K562 (cell line): ENCODE data around the gene TARS2. TPM values are rescaled to one million over a fixed set of nuclear protein-coding genes. Genes with fewer than 3 reads are reported as not detected.

ENCODE experiments used
- AFF4 ChIP-seq: sonication (generic); formaldehyde crosslinking; IDR thresholded peaks from 2 replicates; pipeline ENCODE4 v1.8.0; 2023; ENCODE audit warnings: mild to moderate bottlenecking, missing genetic modification reagents
- CAMTA2 ChIP-seq: fragments of 250-450 bp; sonication (Bioruptor Pico); conservative IDR thresholded peaks from 2 replicates; pipeline ENCODE4 v1.5.1; 2022
- DEAF1 ChIP-seq: fragments of 450-650 bp; formaldehyde crosslinking; IDR thresholded peaks from 2 replicates; pipeline ENCODE4 v1.4.0; 2020; ENCODE audit warnings: mild to moderate bottlenecking, moderate library complexity
- ETV1 ChIP-seq: fragments of 450-650 bp; conservative IDR thresholded peaks from 2 replicates; pipeline ENCODE4 v1.6.1; 2016; ENCODE audit warnings: missing genetic modification characterization, control low read depth, low read depth, missing compliant biosample characterization
- HMGN3 ChIP-seq: IDR thresholded peaks from 2 replicates; pipeline ENCODE4 v1.6.1; 2011; ENCODE audit warnings: borderline replicate concordance, low read depth, mild to moderate bottlenecking, mixed read lengths, low read length; ENCODE audit not compliant: insufficient read length; ENCODE audit errors: extremely low read depth
- POU5F1 ChIP-seq: fragments of 150-350 bp; IDR thresholded peaks from 2 replicates; pipeline ENCODE4 v1.6.1; 2014; ENCODE audit warnings: borderline replicate concordance, low read length, low read depth, mild to moderate bottlenecking; ENCODE audit not compliant: partially characterized antibody
- SP2 ChIP-seq: IDR thresholded peaks from 2 replicates; pipeline ENCODE4 v1.6.1; 2011; ENCODE audit warnings: mild to moderate bottlenecking, low read depth, low read length, moderate library complexity; ENCODE audit not compliant: poor library complexity, severe bottlenecking; ENCODE audit errors: extremely low read depth
- SRSF1 ChIP-seq: fragments of 200-400 bp; formaldehyde crosslinking; IDR thresholded peaks from 2 replicates; pipeline ENCODE4 v1.6.1; 2017; ENCODE audit warnings: mild to moderate bottlenecking, low read depth, low read length, moderate library complexity
- TOE1 ChIP-seq, 2 experiments: fragments of 450-650 bp in 1 of 2; sonication (generic) in 1 of 2; formaldehyde crosslinking in 1 of 2; IDR thresholded peaks; 2 replicates each; pipeline versions ENCODE4 v1.7.1 to v1.8.0; 2016 to 2022; ENCODE audit warnings: borderline replicate concordance in 2 of 2, mild to moderate bottlenecking in 2 of 2, antibody characterized with exemption in 1 of 2, inconsistent platforms in 1 of 2, low read depth in 1 of 2, missing genetic modification reagents in 1 of 2, moderate library complexity in 1 of 2
- ZNF143 ChIP-seq: sonication (generic); formaldehyde crosslinking; IDR thresholded peaks from 2 replicates; pipeline ENCODE4 v1.9.0; 2022; ENCODE audit warnings: mild to moderate bottlenecking, missing genetic modification reagents
- ZNF407 ChIP-seq: fragments of 450-650 bp; IDR thresholded peaks from 2 replicates; pipeline ENCODE4 v1.6.1; 2016; ENCODE audit warnings: low read depth
- polyA plus RNA-seq, 8 experiments: library from polyadenylated mRNA; depleted of rRNA in 4 of 8; stranded (reverse) in 5 of 8; unstranded in 3 of 8; fragments of >200 nt; fragmentation: Nextera tagmentation in 2 of 8; fragmentation: Illumina TruSeq in 1 of 8; extraction: Ambion mirVana in 2 of 8; extraction: Trizol in 1 of 8; gene quantifications; 2 replicates each; pipeline versions ENCODE4 v1.2.1 to v1.2.3, GENCODE V29; 2011 to 2014; ENCODE audit warnings: inconsistent platforms in 1 of 8, missing spikeins in 1 of 8
- total RNA-seq, 7 experiments: library from RNA; depleted of rRNA in 6 of 7; stranded (reverse); fragments of >200 nt in 6 of 7; fragmentation: Illumina TruSeq in 2 of 7; extraction: Trizol in 2 of 7; gene quantifications; 2 replicates each; pipeline versions ENCODE4 v1.2.1 to v1.2.3, GENCODE V29; 2011 to 2021; ENCODE audit warnings: low replicate concordance in 1 of 7

TARS2 gene
- total and polyA plus RNA-seq, 9 of the 15 experiments (the other 6 are each of a cell fraction or from before 2014, with no cell fraction given) = 17.0 to 64.2 (median 39.4) TPM

GRCh38 chr1:150552128-150552910, 65.1 kb downstream of the TARS2 start (continued):
- TF ChIP-seq HMGN3 (peak; percentile 56), DEAF1 (CRISPR knock-in tag) (no peak), SP2 (no peak), POU5F1 (no peak), SRSF1 (no peak), ZNF407 (peak; percentile 79), TOE1 (IDR thresholded peaks at IDR 0.05; ENCODE audit: borderline replicate concordance) (peak; percentile 37; the same call in 1 of the 2 replicates), TOE1 (CRISPR knock-in tag; IDR thresholded peaks at IDR 0.05; ENCODE audit: borderline replicate concordance, low read depth) (no peak), CAMTA2 (CRISPR knock-in tag) (no peak), AFF4 (CRISPR knock-in tag) (0 out of 2 replicates have a peak, but pooled peaks have one; percentile 12), ETV1 (tag) (peak; percentile 44; the same call in 1 of the 2 replicates), ZNF143 (CRISPR knock-in tag) (no peak)
